Mesendoderm (in vitro differentiated cells): ENCODE measurements around the gene NPFFR1.

Source experiments
- DNase-seq: peaks from one replicate; pipeline ENCODE4 v3.0.0; 2013
- H2AK5ac ChIP-seq: 2 replicates; pipeline ENCODE4 v1.6.1; 2013; ENCODE audit warnings: low read length, inconsistent platforms
- H2BK120ac ChIP-seq: 2 replicates; pipeline ENCODE4 v1.6.1; 2013; ENCODE audit warnings: low read depth, mild to moderate bottlenecking, low read length, moderate library complexity, mixed read lengths
- H2BK15ac ChIP-seq: replicated peaks from 2 replicates; pipeline ENCODE4 v1.6.1; 2013; ENCODE audit warnings: low read depth, mild to moderate bottlenecking, moderate library complexity
- H2BK5ac ChIP-seq: 2 replicates; pipeline ENCODE4 v1.6.1; 2013; ENCODE audit warnings: low read length, inconsistent platforms
- H3K18ac ChIP-seq: 2 replicates; pipeline ENCODE4 v1.6.1; 2013; ENCODE audit warnings: mild to moderate bottlenecking, low read length, mixed read lengths
- H3K23ac ChIP-seq: one replicate; pipeline ENCODE4 v1.6.1; 2013; ENCODE audit warnings: low read length
- H3K27ac ChIP-seq: 2 replicates; pipeline ENCODE4 v1.5.1; 2013; ENCODE audit warnings: low read depth, mild to moderate bottlenecking, inconsistent platforms, low read length, moderate library complexity
- H3K27me3 ChIP-seq: 2 replicates; pipeline ENCODE4 v1.6.1; 2013; ENCODE audit warnings: low read length, control low read depth, mild to moderate bottlenecking, inconsistent platforms; ENCODE audit not compliant: insufficient read depth, poor library complexity
- H3K36me3 ChIP-seq: 2 replicates; pipeline ENCODE4 v1.6.1; 2013; ENCODE audit warnings: low read length, inconsistent platforms; ENCODE audit not compliant: control insufficient read depth, insufficient read depth
- H3K4ac ChIP-seq: one replicate; pipeline ENCODE4 v1.6.1; 2013; ENCODE audit warnings: low read depth, mild to moderate bottlenecking, low read length, moderate library complexity
- H3K4me1 ChIP-seq: 2 replicates; pipeline ENCODE4 v1.6.1; 2013; ENCODE audit warnings: low read depth, low read length, inconsistent platforms; ENCODE audit not compliant: control insufficient read depth
- H3K4me2 ChIP-seq: 2 replicates; pipeline ENCODE4 v1.6.1; 2013; ENCODE audit warnings: low read length
- H3K4me3 ChIP-seq: 2 replicates; pipeline ENCODE4 v1.5.1; 2013; ENCODE audit warnings: mild to moderate bottlenecking, low read length
- H3K56ac ChIP-seq: one replicate; pipeline ENCODE4 v1.6.1; 2013; ENCODE audit warnings: low read length
- H3K79me1 ChIP-seq: 2 replicates; pipeline ENCODE4 v1.6.1; 2013; ENCODE audit warnings: low read length, inconsistent platforms
- H3K79me2 ChIP-seq: 2 replicates; pipeline ENCODE4 v1.6.1; 2013; ENCODE audit warnings: mild to moderate bottlenecking, low read length; ENCODE audit not compliant: control insufficient read depth, insufficient read depth
- H3K9ac ChIP-seq: 2 replicates; pipeline ENCODE4 v1.6.1; 2013; ENCODE audit warnings: low read length, inconsistent platforms
- H4K5ac ChIP-seq: one replicate; pipeline ENCODE4 v1.6.1; 2013; ENCODE audit warnings: low read length
- H4K8ac ChIP-seq: one replicate; pipeline ENCODE4 v1.6.1; 2013; ENCODE audit warnings: low read depth, mild to moderate bottlenecking, control low read depth, low read length, moderate library complexity
- WGBS: extraction: QIAGEN DNeasy Blood & Tissue Kit; methylation state at CpG from one replicate; pipeline ENCODE4 v1.1.7; 2013; ENCODE audit warnings: low lambda C conversion rate, missing lambda C conversion rate; ENCODE audit not compliant: insufficient coverage; ENCODE audit errors: extremely low coverage; 5-methylcytosine and 5-hydroxymethylcytosine counted together

NPFFR1 gene

GRCh38 chr10:70292004-70292403, 8.2 kb upstream of the NPFFR1 start:
- H3K18ac ChIP-seq: no peak overlapping the region
- H3K27ac ChIP-seq: no peak overlapping the region
- no peak overlapping the region for H3K4ac ChIP-seq
- no peak overlapping the region for H2BK15ac ChIP-seq
- no peaks in the 10 kb centered on the region for H3K79me1 ChIP-seq
- no peak overlapping the region for H3K4me2 ChIP-seq
- H3K79me2 ChIP-seq: no peaks in the 10 kb centered on the region
- H3K9ac ChIP-seq: no peak overlapping the region
- H2BK120ac ChIP-seq: no peak overlapping the region
- H3K4me1 ChIP-seq: no peaks in the 10 kb centered on the region
- WGBS: no CpG with 5 or more reads among the region's 5 CpGs
- no peak overlapping the region for H2AK5ac ChIP-seq
- H3K4me3 ChIP-seq: no peak overlapping the region
- H3K27me3 ChIP-seq: no peaks in the 10 kb centered on the region
- H4K5ac ChIP-seq: no peak overlapping the region
- no peaks in the 10 kb centered on the region for H3K36me3 ChIP-seq
- H3K56ac ChIP-seq: no peak overlapping the region
- no peak overlapping the region for H4K8ac ChIP-seq
- H2BK5ac ChIP-seq: no peak overlapping the region
- H3K23ac ChIP-seq: no peak overlapping the region
- DNase-seq: no peak

- no CpG with 5 or more reads among the region's 7 CpGs for WGBS
- no peak overlapping the region for H3K4ac ChIP-seq
- H3K23ac ChIP-seq: no peak overlapping the region
- H3K27ac ChIP-seq: no peak overlapping the region
- H3K4me1 ChIP-seq: no peaks in the 10 kb centered on the region
- no peak overlapping the region for H3K9ac ChIP-seq
- no peak for DNase-seq
- H2BK15ac ChIP-seq: no peak overlapping the region
- H3K36me3 ChIP-seq: no peaks in the 10 kb centered on the region
- no peak overlapping the region for H2BK5ac ChIP-seq
- no peak overlapping the region for H2AK5ac ChIP-seq
- no peak overlapping the region for H3K18ac ChIP-seq
- no peak overlapping the region for H3K4me3 ChIP-seq
- H3K56ac ChIP-seq: no peak overlapping the region
- no peaks in the 10 kb centered on the region for H3K79me1 ChIP-seq
- no peak overlapping the region for H3K4me2 ChIP-seq
- no peaks in the 10 kb centered on the region for H3K27me3 ChIP-seq
- H4K8ac ChIP-seq: no peak overlapping the region
- no peak overlapping the region for H2BK120ac ChIP-seq
- H3K79me2 ChIP-seq: no peaks in the 10 kb centered on the region
- no peak overlapping the region for H4K5ac ChIP-seq
These were observed 5.9 kb upstream of the NPFFR1 start for GRCh38 chr10:70289739-70290138.

GRCh38 chr10:70286616-70287015, 2.8 kb upstream of the NPFFR1 start:
- Histone ChIP-seq H2AK5ac (no peak overlapping the region), H3K27ac (no peak overlapping the region), H3K4me3 (no peak overlapping the region), H3K36me3 (no peaks in the 10 kb centered on the region), H3K4me1 (no peaks in the 10 kb centered on the region), H2BK120ac (no peak overlapping the region), H2BK5ac (no peak overlapping the region), H3K9ac (no peak overlapping the region), H4K5ac (no peak overlapping the region), H3K27me3 (peaks cover 27% of the 10 kb centered on the region), H3K18ac (no peak overlapping the region), H3K56ac (no peak overlapping the region), H3K23ac (no peak overlapping the region), H3K79me2 (no peaks in the 10 kb centered on the region), H3K79me1 (no peaks in the 10 kb centered on the region), H3K4me2 (no peak overlapping the region), H3K4ac (no peak overlapping the region), H2BK15ac (no peak overlapping the region), H4K8ac (no peak overlapping the region)
- DNase-seq: no peak
- no CpG with 5 or more reads among the region's 6 CpGs for WGBS

- no CpG with 5 or more reads among the region's 2 CpGs for WGBS
- no peaks in the 10 kb centered on the region for H3K4me1 ChIP-seq
- H3K56ac ChIP-seq: no peak overlapping the region
- H3K9ac ChIP-seq: no peak overlapping the region
- H3K36me3 ChIP-seq: no peaks in the 10 kb centered on the region
- H3K27ac ChIP-seq: no peak overlapping the region
- no peaks in the 10 kb centered on the region for H3K79me1 ChIP-seq
- H4K5ac ChIP-seq: no peak overlapping the region
- H3K27me3 ChIP-seq: peaks cover 28% of the 10 kb centered on the region
- DNase-seq: no peak
- no peak overlapping the region for H3K23ac ChIP-seq
- no peak overlapping the region for H3K4me2 ChIP-seq
- H3K4ac ChIP-seq: no peak overlapping the region
- no peak overlapping the region for H3K4me3 ChIP-seq
- H4K8ac ChIP-seq: no peak overlapping the region
- no peak overlapping the region for H2BK5ac ChIP-seq
- no peaks in the 10 kb centered on the region for H3K79me2 ChIP-seq
- no peak overlapping the region for H3K18ac ChIP-seq
- H2AK5ac ChIP-seq: no peak overlapping the region
- H2BK15ac ChIP-seq: no peak overlapping the region
- no peak overlapping the region for H2BK120ac ChIP-seq
These were observed 1.6 kb upstream of the NPFFR1 start for GRCh38 chr10:70285476-70285831.

- Histone ChIP-seq H2BK5ac (no peak overlapping the region), H3K56ac (no peak overlapping the region), H3K36me3 (no peaks in the 10 kb centered on the region), H3K23ac (no peak overlapping the region), H2AK5ac (no peak overlapping the region), H3K4me1 (no peaks in the 10 kb centered on the region), H3K79me2 (no peaks in the 10 kb centered on the region), H3K18ac (no peak overlapping the region), H3K4me2 (no peak overlapping the region), H2BK15ac (no peak overlapping the region), H3K4ac (no peak overlapping the region), H2BK120ac (no peak overlapping the region), H3K9ac (no peak overlapping the region), H3K79me1 (no peaks in the 10 kb centered on the region), H4K8ac (no peak overlapping the region), H3K4me3 (no peak overlapping the region), H3K27me3 (peaks cover 28% of the 10 kb centered on the region), H3K27ac (no peak overlapping the region), H4K5ac (no peak overlapping the region)
- WGBS: no CpG with 5 or more reads among the region's 4 CpGs
- DNase-seq: no peak
These were observed 1.0 kb upstream of the NPFFR1 start for GRCh38 chr10:70284542-70285475.

GRCh38 chr10:70283071-70283444, 746 bp downstream of the NPFFR1 start:
- DNase-seq: no peak
- WGBS: no CpG with 5 or more reads among the region's 1 CpG
- Histone ChIP-seq H3K36me3 (no peaks in the 10 kb centered on the region), H3K9ac (no peak overlapping the region), H3K27me3 (peaks cover 28% of the 10 kb centered on the region), H2AK5ac (no peak overlapping the region), H3K79me1 (no peaks in the 10 kb centered on the region), H3K4ac (no peak overlapping the region), H3K4me3 (no peak overlapping the region), H2BK15ac (no peak overlapping the region), H4K8ac (no peak overlapping the region), H3K18ac (no peak overlapping the region), H4K5ac (no peak overlapping the region), H2BK5ac (no peak overlapping the region), H3K23ac (peak overlapping the region; percentile 3), H2BK120ac (no peak overlapping the region), H3K79me2 (no peaks in the 10 kb centered on the region), H3K4me1 (no peaks in the 10 kb centered on the region), H3K56ac (no peak overlapping the region), H3K4me2 (no peak overlapping the region), H3K27ac (no peak overlapping the region)
